Stimulated activated CD4-positive, alpha-beta T cell treated with anti-CD3 and anti-CD28 coated beads, Interleukin-4, amount 100 ng/mL, for 48 hours (primary cell): ENCODE data around the gene MAEA.
"Not testable (repeated sequence)": the region's sequence is repeated elsewhere in the genome, so short reads cannot be mapped to it uniquely, and the experiment has no call there.

Experiments used
- DNase-seq, 2 donors: peaks; one replicate each; pipeline ENCODE4 v3.0.0-alpha.2; 2020; ENCODE audit warnings: low read depth in 2 of 2

Gene MAEA

GRCh38 chr4:1334579-1334895 is 44.8 kb downstream of the MAEA start:
- DNase-seq = no peak

- not testable (repeated sequence) for DNase-seq
Observed at GRCh38 chr4:1335193-1335883, 45.6 kb downstream of the MAEA start.

GRCh38 chr4:1336088-1336491 is 46.4 kb downstream of the MAEA start:
- DNase-seq = no peak

GRCh38 chr4:1337376-1337831 is 47.7 kb downstream of the MAEA start:
- DNase-seq = peak; percentile 61 to 70

- DNase-seq = no peak
Observed at GRCh38 chr4:1337951-1338751, 48.5 kb downstream of the MAEA start.

- no peak for DNase-seq
Observed at GRCh38 chr4:1338752-1339414, 49.2 kb downstream of the MAEA start.

- no peak for DNase-seq
Observed at GRCh38 chr4:1339489-1339888, 49.8 kb downstream of the MAEA start.

- DNase-seq = no peak
Observed at GRCh38 chr4:1340181-1340747, 50.6 kb downstream of the MAEA start.

- no peak for DNase-seq
Observed at GRCh38 chr4:1340861-1341260, 51.2 kb downstream of the MAEA start.

GRCh38 chr4:1342003-1342402 is 52.3 kb downstream of the MAEA start:
- no peak for DNase-seq

GRCh38 chr4:1344696-1345095 is 55.0 kb downstream of the MAEA start:
- no peak for DNase-seq

- peak; percentile 23 to 27 for DNase-seq
Observed at GRCh38 chr4:1345903-1346780, 56.5 kb downstream of the MAEA start.

GRCh38 chr4:1346781-1347409 is 57.2 kb downstream of the MAEA start, which contains the start of gene UVSSA:
Gene UVSSA, plus strand, starts transcription at chr4:1347208. Its CDS starts 884 bp downstream, at chr4:1348092.
- peak; percentile 100 for DNase-seq

- peak; percentile 35 to 42 for DNase-seq
Observed at GRCh38 chr4:1347410-1347864, 57.7 kb downstream of the MAEA start.

- no peak for DNase-seq
Observed at GRCh38 chr4:1348014-1348513, 58.4 kb downstream of the MAEA start.

GRCh38 chr4:1348746-1349145 is 59.1 kb downstream of the MAEA start:
- DNase-seq = no peak

- no peak for DNase-seq
Observed at GRCh38 chr4:1349359-1350168, 59.9 kb downstream of the MAEA start.

- DNase-seq = no peak
Observed at GRCh38 chr4:1350169-1350520, 60.5 kb downstream of the MAEA start.

GRCh38 chr4:1351854-1352566 is 62.3 kb downstream of the MAEA start:
- DNase-seq = peak; percentile 86 to 97
